Tibial nerve (tissue), 4 donors: ENCODE measurements around the gene MAN1A2. TPM values are rescaled to one million over a fixed set of nuclear protein-coding genes. Genes with fewer than 3 reads are reported as not detected.

Experiments used
- DNase-seq, 2 donors: peaks; one replicate each; pipeline ENCODE4 v3.0.0-alpha.2; 2019; ENCODE audit warnings: low spot score in 2 of 2
- H3K27ac ChIP-seq, 4 donors: fragments of 200-600 bp; sonication (generic) in 3 of 4; one replicate each; pipeline ENCODE4 v1.5.1; 2017 to 2019; ENCODE audit warnings: mild to moderate bottlenecking in 1 of 4
- H3K27me3 ChIP-seq, 2 donors: fragments of 200-600 bp; sonication (generic) in 1 of 2; one replicate each; pipeline versions ENCODE4 v1.5.1 to v1.6.0; 2017 to 2019
- H3K36me3 ChIP-seq, 3 donors: fragments of 200-600 bp; sonication (generic); one replicate each; pipeline ENCODE4 v1.5.1; 2018 to 2019
- H3K4me1 ChIP-seq, 4 donors: fragments of 200-600 bp; sonication (generic) in 3 of 4; one replicate each; pipeline ENCODE4 v1.5.1; 2017 to 2019
- H3K4me3 ChIP-seq, 4 donors: fragments of 200-600 bp; sonication (generic) in 3 of 4; one replicate each; pipeline ENCODE4 v1.5.1; 2017 to 2019; ENCODE audit warnings: mild to moderate bottlenecking in 1 of 4, moderate library complexity in 1 of 4
- H3K9me3 ChIP-seq, 4 donors: fragments of 200-600 bp; sonication (generic) in 3 of 4; one replicate each; pipeline ENCODE4 v1.5.1; 2017 to 2019
- EP300 ChIP-seq, 2 donors: sonication (generic); formaldehyde crosslinking; IDR thresholded peaks; one replicate each; pipeline ENCODE4 v1.6.1; 2017; ENCODE audit warnings: antibody characterized with exemption in 2 of 2, mild to moderate bottlenecking in 1 of 2
- POLR2A ChIP-seq, 2 donors: fragments of 450-650 bp; IDR thresholded peaks; one replicate each; pipeline ENCODE4 v1.6.1; 2017; ENCODE audit warnings: antibody characterized with exemption in 2 of 2, mild to moderate bottlenecking in 2 of 2, moderate library complexity in 2 of 2
- WGBS, 2 donors: methylation state at CpG; one replicate each; pipeline ENCODE4 v1.1.5; 2018; 5-methylcytosine and 5-hydroxymethylcytosine counted together
- total RNA-seq, 4 donors: library from RNA; depleted of rRNA; stranded (reverse); fragments of >200 nt; gene quantifications; one replicate each; pipeline ENCODE4 v1.1.0, GENCODE V29; 2016
- TF ChIP-seq, protein P1 (sequence below), 5 experiments: fragments of 200-600 bp in 3 of 5; fragments of 450-650 bp in 2 of 5; sonication (generic) in 3 of 5; IDR thresholded peaks; one replicate each; pipeline ENCODE4 v1.5.1; 2016 to 2019; ENCODE audit warnings: antibody characterized with exemption in 5 of 5, mild to moderate bottlenecking in 3 of 5, moderate library complexity in 2 of 5

MAN1A2 gene
- total RNA-seq, 4 donors from 2014 or later, result 31.4 to 65.7 (median 45.6) TPM

- no peak for TF ChIP-seq POLR2A (IDR thresholded peaks at IDR 0.05)
- TF ChIP-seq EP300 (IDR thresholded peaks at IDR 0.05), result no peak
- TF ChIP-seq, protein P1, sequence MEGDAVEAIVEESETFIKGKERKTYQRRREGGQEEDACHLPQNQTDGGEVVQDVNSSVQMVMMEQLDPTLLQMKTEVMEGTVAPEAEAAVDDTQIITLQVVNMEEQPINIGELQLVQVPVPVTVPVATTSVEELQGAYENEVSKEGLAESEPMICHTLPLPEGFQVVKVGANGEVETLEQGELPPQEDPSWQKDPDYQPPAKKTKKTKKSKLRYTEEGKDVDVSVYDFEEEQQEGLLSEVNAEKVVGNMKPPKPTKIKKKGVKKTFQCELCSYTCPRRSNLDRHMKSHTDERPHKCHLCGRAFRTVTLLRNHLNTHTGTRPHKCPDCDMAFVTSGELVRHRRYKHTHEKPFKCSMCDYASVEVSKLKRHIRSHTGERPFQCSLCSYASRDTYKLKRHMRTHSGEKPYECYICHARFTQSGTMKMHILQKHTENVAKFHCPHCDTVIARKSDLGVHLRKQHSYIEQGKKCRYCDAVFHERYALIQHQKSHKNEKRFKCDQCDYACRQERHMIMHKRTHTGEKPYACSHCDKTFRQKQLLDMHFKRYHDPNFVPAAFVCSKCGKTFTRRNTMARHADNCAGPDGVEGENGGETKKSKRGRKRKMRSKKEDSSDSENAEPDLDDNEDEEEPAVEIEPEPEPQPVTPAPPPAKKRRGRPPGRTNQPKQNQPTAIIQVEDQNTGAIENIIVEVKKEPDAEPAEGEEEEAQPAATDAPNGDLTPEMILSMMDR (IDR thresholded peaks at IDR 0.05), result no peak
- H3K27ac ChIP-seq, result no peak overlapping the region
- H3K4me1 ChIP-seq, result peaks cover 0 to 3% (median 0%) of the 10 kb centered on the region in 4 donors
- no peak overlapping the region for H3K4me3 ChIP-seq
- H3K9me3 ChIP-seq, result no peaks in the 10 kb centered on the region
- no peak for DNase-seq
- no peaks in the 10 kb centered on the region for H3K36me3 ChIP-seq
- WGBS, 2 donors, result 47 to 49% methylated on average over 10 of the region's 10 CpGs
- H3K27me3 ChIP-seq, result no peaks in the 10 kb centered on the region
Measured at GRCh38 chr1:117537291-117537920, 170.2 kb downstream of the MAN1A2 start.

DNA sequence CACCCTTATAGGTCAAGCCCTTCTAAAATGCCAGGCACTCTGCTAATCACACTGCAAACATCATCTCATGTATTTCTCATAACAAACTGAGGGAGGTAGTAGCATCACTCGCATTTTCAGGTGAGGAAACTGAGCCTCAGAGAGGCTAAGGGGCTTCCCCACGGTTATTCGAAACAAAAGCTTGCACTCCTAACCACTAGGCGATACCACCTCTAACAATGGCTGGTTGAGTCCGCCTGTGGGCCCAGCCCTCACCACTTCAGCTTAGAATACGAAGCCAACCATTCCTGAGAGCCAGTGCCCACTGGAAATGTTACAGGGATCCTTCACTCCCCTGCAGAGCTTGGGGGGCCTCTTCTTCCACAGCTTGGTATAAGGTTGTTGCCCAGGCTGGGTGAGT, 173.3 kb downstream of the MAN1A2 start:
- Histone ChIP-seq H3K4me3 (no peak overlapping the region), H3K4me1 (no peaks in the 10 kb centered on the region), H3K27me3 (no peaks in the 10 kb centered on the region), H3K27ac (no peak overlapping the region), H3K36me3 (no peaks in the 10 kb centered on the region), H3K9me3 (no peaks in the 10 kb centered on the region)
- no peak for TF ChIP-seq EP300 (IDR thresholded peaks at IDR 0.05)
- WGBS, 2 donors, result 93 to 95% methylated on average over 6 of the region's 6 CpGs
- no peak for DNase-seq

DNA sequence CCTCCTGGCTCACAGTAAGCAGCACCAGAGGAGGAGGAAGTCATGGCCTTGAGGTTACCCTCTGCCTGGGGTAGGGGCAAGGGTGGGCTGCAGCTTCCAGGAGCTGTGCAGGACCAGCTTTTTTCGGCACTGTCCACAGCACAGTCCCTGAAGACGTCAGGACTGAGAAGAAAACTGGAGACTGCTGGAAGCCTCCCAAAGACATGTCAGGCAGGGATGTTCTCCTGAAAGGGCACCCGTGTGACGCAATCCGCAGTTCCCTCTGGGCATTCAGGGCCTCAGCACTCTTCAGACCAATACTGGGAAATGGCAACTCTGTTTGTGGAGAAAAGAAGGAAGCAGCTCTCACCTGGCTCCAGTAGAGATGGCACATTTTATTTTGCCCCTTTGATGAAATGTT, 173.8 kb downstream of the MAN1A2 start:
- Histone ChIP-seq H3K27me3 (no peaks in the 10 kb centered on the region), H3K4me1 (no peaks in the 10 kb centered on the region), H3K4me3 (no peak overlapping the region), H3K27ac (no peak overlapping the region), H3K36me3 (no peaks in the 10 kb centered on the region), H3K9me3 (no peaks in the 10 kb centered on the region)
- WGBS, 2 donors, result 80 to 86% methylated on average over 5 of the region's 5 CpGs
- no peak for DNase-seq
- TF ChIP-seq EP300 (IDR thresholded peaks at IDR 0.05) (no peak), POLR2A (IDR thresholded peaks at IDR 0.05) (no peak)
- TF ChIP-seq, protein P1 (IDR thresholded peaks at IDR 0.05), result no peak

GRCh38 chr1:117541585-117541984, 174.3 kb downstream of the MAN1A2 start:
- no peak overlapping the region for H3K4me3 ChIP-seq
- H3K27ac ChIP-seq, result no peak overlapping the region
- WGBS, 2 donors, result 81 to 83% methylated on average over 5 of the region's 5 CpGs
- DNase-seq, result no peak
- no peaks in the 10 kb centered on the region for H3K27me3 ChIP-seq
- TF ChIP-seq, protein P1 (IDR thresholded peaks at IDR 0.05), result no peak
- TF ChIP-seq POLR2A (IDR thresholded peaks at IDR 0.05) (no peak), EP300 (IDR thresholded peaks at IDR 0.05) (no peak)
- no peaks in the 10 kb centered on the region for H3K36me3 ChIP-seq
- H3K4me1 ChIP-seq, result no peaks in the 10 kb centered on the region
- H3K9me3 ChIP-seq, result no peaks in the 10 kb centered on the region

DNA sequence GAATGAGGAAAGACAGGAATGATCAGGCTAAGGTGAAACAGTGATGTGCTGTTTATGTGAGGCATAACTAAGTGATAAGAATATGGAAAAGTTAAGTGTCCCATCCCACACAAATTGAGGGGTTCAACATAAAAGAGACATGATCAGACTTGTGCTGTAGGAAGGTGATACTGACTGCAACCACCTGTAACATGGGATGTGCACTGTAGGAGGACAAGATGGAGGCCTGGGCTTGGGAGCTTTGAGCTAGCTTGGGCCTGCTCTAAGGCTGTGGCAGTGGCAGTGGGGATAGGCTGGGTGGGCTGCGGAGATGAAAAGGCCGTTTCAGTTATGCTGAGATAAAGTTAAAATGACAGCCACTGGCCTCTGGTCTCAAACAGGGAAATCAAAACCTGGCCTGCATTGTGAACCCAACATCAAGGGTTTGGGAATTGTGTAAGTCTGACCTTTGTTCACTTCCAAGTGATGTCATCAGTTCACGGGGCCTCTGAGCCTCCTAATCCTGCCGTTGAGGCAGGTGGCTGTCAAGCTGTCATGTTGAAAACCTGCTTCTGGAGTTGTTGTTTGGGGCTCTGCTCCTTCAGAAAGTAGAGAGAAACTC, 177.4 kb downstream of the MAN1A2 start:
- TF ChIP-seq, protein P1 (IDR thresholded peaks at IDR 0.05), result no peak
- TF ChIP-seq EP300 (IDR thresholded peaks at IDR 0.05) (no peak), POLR2A (IDR thresholded peaks at IDR 0.05) (no peak)
- no peak for DNase-seq
- 70 to 72% methylated on average over 4 of the region's 4 CpGs for WGBS, 2 donors
- no peaks in the 10 kb centered on the region for H3K9me3 ChIP-seq
- H3K4me3 ChIP-seq, result no peak overlapping the region
- H3K36me3 ChIP-seq, result no peaks in the 10 kb centered on the region
- H3K4me1 ChIP-seq, result no peaks in the 10 kb centered on the region
- H3K27me3 ChIP-seq, result no peaks in the 10 kb centered on the region
- H3K27ac ChIP-seq, result no peak overlapping the region
